Hematopoietic multipotent progenitor cell (in vitro differentiated cells): Measurements from ENCODE around the gene FOXL3. TPM values are rescaled to one million over a fixed set of nuclear protein-coding genes. Genes with fewer than 3 reads are reported as not detected.
A peak's percentile ranks its signal among the peaks of the same experiment; 100 is the strongest.
"Not testable (repeated sequence)": the region's sequence is repeated elsewhere in the genome, so short reads cannot be mapped to it uniquely, and the experiment has no call there.

Source experiments
- DNase-seq, 3 donors: peaks; one replicate each; pipeline ENCODE4 v3.0.0-alpha.2; 2011 to 2015; ENCODE audit warnings: low read depth in 2 of 3, low spot score in 2 of 3
- total RNA-seq: library from RNA; depleted of rRNA; stranded (reverse); fragments of >200 nt; gene quantifications from one replicate; pipeline ENCODE4 v1.2.3, GENCODE V29; 2012

FOXL3 gene
- not detected for total RNA-seq

GRCh38 chr7:289756-290553 lies at the start of gene FOXL3:
Gene FOXL3 (plus strand): TSS chr7:290170. CDS start chr7:290170, 0 bp downstream.
- no peak for DNase-seq

- peak in 2 of 3 donors; percentile 47 to 69 for DNase-seq
Observed at GRCh38 chr7:240887-241421, 49.0 kb upstream of the FOXL3 start.

- DNase-seq, result no peak
Observed at GRCh38 chr7:241513-241912, 48.5 kb upstream of the FOXL3 start.

- not testable (repeated sequence) for DNase-seq
Observed at GRCh38 chr7:242826-243579, 47.0 kb upstream of the FOXL3 start.

GRCh38 chr7:243580-243978 lies 46.4 kb upstream of the FOXL3 start:
- DNase-seq, result not testable (repeated sequence)

GRCh38 chr7:244974-245373 lies 45.0 kb upstream of the FOXL3 start:
- no peak for DNase-seq

GRCh38 chr7:245574-246295 lies 44.2 kb upstream of the FOXL3 start:
- no peak for DNase-seq

GRCh38 chr7:246451-246850 lies 43.5 kb upstream of the FOXL3 start:
- DNase-seq, result no peak

- no peak for DNase-seq
Observed at GRCh38 chr7:247181-247580, 42.8 kb upstream of the FOXL3 start.

- no peak for DNase-seq
Observed at GRCh38 chr7:247636-248035, 42.3 kb upstream of the FOXL3 start.

- no peak for DNase-seq
Observed at GRCh38 chr7:248732-249435, 41.1 kb upstream of the FOXL3 start.

GRCh38 chr7:249989-250388 lies 40.0 kb upstream of the FOXL3 start:
- no peak for DNase-seq

- no peak for DNase-seq
Observed at GRCh38 chr7:250523-250922, 39.4 kb upstream of the FOXL3 start.

- DNase-seq, result no peak
Observed at GRCh38 chr7:251005-251404, 39.0 kb upstream of the FOXL3 start.

GRCh38 chr7:251446-252175 lies 38.4 kb upstream of the FOXL3 start:
- no peak for DNase-seq

- DNase-seq, result no peak
Observed at GRCh38 chr7:252216-252965, 37.6 kb upstream of the FOXL3 start.

- no peak for DNase-seq
Observed at GRCh38 chr7:252981-253380, 37.0 kb upstream of the FOXL3 start.

GRCh38 chr7:253581-254336 lies 36.2 kb upstream of the FOXL3 start:
- no peak for DNase-seq
